GM12891 (cell line): ENCODE results near the gene FGF12.

Source experiments
- PAX5 ChIP-seq: IDR thresholded peaks from 2 replicates; pipeline ENCODE4 v1.6.1; 2011; ENCODE audit warnings: low read length, moderate library complexity, mild to moderate bottlenecking; ENCODE audit not compliant: insufficient read depth, severe bottlenecking
- POLR2A ChIP-seq: IDR thresholded peaks from 2 replicates; pipeline ENCODE4 v1.6.1; 2011; ENCODE audit warnings: low read depth, low read length, control low read depth
- POLR2AphosphoS5 ChIP-seq: IDR thresholded peaks from 2 replicates; pipeline ENCODE4 v1.6.1; 2011; ENCODE audit warnings: low read depth, low read length, control low read depth
- POU2F2 ChIP-seq: IDR thresholded peaks from 2 replicates; pipeline ENCODE4 v1.6.1; 2011; ENCODE audit warnings: low read depth, mild to moderate bottlenecking, control low read depth, low read length, moderate library complexity
- SPI1 ChIP-seq: IDR thresholded peaks from 2 replicates; pipeline ENCODE4 v1.6.1; 2011; ENCODE audit warnings: low read depth, low read length, control low read depth
- TAF1 ChIP-seq: IDR thresholded peaks from 2 replicates; pipeline ENCODE4 v1.6.1; 2011; ENCODE audit warnings: low read depth, low read length, control low read depth

GRCh38 chr3:192685801-192686200 lies 41.5 kb downstream of the FGF12 start:
- no peak for TF ChIP-seq POLR2A
- no peak for TF ChIP-seq POLR2AphosphoS5
- TF ChIP-seq TAF1 = no peak
- TF ChIP-seq POU2F2 = no peak
- TF ChIP-seq SPI1 = no peak
- TF ChIP-seq PAX5 = no peak
